ENCODE measurements around the gene MOV10L1.

MOV10L1 gene

DNA sequence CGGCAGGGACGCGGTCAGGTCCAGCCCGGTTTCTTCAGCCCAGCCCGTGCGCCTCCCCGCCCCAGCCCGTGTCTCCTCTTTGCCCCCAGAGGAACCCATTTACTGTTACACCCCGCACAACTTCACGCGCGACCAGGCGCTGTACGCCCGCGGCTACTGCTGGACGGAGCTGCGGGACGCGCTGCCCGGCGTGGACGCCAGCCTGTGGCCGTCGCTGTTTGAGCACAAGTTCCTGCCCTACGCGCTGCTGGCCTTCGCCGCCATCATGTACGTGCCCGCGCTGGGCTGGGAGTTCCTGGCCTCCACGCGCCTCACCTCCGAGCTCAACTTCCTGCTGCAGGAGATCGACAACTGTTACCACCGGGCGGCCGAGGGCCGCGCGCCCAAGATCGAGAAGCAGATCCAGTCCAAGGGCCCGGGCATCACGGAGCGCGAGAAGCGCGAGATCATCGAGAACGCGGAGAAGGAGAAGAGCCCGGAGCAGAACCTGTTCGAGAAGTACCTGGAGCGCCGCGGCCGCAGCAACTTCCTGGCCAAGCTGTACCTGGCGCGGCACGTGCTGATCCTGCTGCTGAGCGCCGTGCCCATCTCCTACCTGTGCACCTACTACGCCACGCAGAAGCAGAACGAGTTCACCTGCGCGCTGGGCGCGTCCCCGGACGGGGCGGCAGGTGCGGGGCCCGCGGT is 87.2 kb downstream of the MOV10L1 start:
- DNase-seq (ENCODE audit: low read depth), result no peak
- TF ChIP-seq, protein P1, sequence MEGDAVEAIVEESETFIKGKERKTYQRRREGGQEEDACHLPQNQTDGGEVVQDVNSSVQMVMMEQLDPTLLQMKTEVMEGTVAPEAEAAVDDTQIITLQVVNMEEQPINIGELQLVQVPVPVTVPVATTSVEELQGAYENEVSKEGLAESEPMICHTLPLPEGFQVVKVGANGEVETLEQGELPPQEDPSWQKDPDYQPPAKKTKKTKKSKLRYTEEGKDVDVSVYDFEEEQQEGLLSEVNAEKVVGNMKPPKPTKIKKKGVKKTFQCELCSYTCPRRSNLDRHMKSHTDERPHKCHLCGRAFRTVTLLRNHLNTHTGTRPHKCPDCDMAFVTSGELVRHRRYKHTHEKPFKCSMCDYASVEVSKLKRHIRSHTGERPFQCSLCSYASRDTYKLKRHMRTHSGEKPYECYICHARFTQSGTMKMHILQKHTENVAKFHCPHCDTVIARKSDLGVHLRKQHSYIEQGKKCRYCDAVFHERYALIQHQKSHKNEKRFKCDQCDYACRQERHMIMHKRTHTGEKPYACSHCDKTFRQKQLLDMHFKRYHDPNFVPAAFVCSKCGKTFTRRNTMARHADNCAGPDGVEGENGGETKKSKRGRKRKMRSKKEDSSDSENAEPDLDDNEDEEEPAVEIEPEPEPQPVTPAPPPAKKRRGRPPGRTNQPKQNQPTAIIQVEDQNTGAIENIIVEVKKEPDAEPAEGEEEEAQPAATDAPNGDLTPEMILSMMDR (conservative IDR thresholded peaks at IDR 0.05; ENCODE audit: control insufficient read depth, insufficient read depth, low read depth, low read length), result no peak

DNA sequence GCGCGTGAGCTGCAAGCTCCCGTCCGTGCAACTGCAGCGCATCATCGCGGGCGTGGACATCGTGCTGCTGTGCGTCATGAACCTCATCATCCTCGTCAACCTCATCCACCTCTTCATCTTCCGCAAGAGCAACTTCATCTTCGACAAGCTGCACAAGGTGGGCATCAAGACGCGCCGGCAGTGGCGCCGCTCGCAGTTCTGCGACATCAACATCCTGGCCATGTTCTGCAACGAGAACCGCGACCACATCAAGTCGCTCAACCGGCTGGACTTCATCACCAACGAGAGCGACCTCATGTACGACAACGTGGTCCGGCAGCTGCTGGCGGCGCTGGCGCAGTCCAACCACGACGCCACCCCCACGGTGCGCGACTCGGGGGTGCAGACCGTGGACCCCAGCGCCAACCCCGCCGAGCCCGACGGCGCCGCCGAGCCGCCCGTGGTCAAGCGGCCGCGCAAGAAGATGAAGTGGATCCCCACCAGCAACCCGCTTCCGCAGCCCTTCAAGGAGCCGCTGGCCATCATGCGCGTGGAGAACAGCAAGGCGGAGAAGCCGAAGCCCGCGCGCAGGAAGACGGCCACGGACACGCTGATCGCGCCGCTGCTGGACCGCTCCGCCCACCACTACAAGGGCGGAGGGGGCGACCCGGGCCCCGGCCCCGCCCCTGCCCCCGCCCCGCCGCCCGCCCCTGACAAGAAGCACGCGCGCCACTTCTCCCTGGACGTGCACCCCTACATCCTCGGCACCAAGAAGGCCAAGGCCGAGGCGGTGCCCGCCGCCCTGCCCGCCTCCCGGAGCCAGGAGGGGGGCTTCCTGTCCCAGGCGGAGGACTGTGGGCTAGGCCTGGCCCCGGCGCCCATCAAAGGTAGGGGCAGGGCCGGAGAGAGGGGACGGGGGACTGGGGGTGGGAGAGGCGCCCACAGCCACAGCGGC is 88.0 kb downstream of the MOV10L1 start:
- TF ChIP-seq, protein P1 (conservative IDR thresholded peaks at IDR 0.05; ENCODE audit: control insufficient read depth, insufficient read depth, low read depth, low read length), result no peak
- no peak for DNase-seq (ENCODE audit: low read depth)
- no peak overlapping the region for H3K4me3 ChIP-seq (ENCODE audit: control insufficient read depth, low read depth, low read length)

More for the DNA sequence above, 87.2 kb downstream of the MOV10L1 start:
- H3K4me3 ChIP-seq (ENCODE audit: control insufficient read depth, low read depth, low read length), result no peak overlapping the region

DNA sequence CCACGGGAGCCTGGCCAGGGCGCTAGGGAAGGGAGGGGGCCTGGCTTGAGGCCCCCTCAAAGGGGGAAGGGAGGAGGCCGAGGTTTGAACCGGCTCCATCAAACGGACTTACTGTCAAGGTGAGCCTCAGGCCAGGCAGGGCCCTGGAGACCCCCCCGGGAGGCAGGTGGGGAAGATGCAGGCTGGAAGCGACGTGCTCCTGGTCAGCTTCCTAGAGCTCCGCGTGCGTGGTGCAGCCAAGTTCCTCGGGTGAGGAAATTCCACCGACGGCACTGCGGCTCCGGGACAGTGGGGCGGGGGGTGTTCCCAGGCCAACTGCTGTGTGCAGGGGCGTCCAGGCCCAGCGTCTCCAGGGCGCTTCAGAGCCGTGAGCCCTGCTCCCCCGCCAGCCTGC is 88.7 kb downstream of the MOV10L1 start:
- H3K4me3 ChIP-seq (ENCODE audit: control insufficient read depth, low read depth, low read length), result no peak overlapping the region
- no peak for DNase-seq (ENCODE audit: low read depth)

DNA sequence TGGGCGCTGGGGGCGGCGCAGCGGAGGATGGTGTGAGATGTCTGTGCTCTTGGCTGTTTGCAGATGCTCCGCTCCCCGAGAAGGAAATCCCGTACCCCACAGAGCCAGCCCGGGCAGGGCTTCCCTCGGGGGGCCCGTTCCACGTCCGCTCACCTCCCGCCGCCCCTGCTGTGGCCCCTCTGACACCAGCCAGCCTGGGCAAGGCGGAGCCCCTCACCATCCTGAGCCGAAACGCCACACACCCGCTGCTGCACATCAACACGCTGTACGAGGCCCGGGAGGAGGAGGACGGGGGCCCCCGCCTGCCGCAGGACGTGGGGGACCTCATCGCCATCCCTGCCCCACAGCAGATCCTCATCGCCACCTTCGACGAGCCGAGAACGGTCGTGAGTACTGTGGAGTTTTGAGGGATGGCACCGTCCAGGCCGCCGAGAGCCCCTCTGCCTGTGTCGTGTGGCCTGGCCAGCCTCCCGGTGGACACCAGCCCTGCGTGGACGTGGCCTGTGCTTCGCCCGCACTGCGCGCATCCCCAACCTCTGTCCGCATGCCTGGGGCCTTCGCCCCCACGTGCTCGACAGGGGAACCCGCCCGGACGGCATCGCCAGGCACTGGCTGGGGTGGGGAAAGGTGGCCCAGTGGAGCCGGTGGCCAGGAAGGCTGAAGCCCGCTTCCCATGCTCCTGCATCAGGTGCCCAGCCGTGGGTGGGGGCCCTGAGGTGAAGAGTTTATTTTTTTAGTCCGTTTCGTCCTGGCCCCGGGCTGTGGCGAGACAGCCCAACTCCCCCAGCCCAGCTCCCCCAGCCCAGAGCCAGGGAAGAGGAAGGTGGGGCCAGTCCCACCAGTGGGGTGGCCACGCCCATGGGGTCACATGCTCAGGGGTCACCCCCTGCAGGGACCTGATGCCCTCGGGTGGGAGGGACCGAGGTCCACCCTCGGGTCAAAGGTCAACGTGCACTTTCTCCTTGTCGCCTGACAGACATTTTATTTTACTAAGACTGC is 89.4 kb downstream of the MOV10L1 start:
- H3K4me3 ChIP-seq (ENCODE audit: control insufficient read depth, low read depth, low read length), result no peak overlapping the region
- TF ChIP-seq, protein P1 (conservative IDR thresholded peaks at IDR 0.05; ENCODE audit: control insufficient read depth, insufficient read depth, low read depth, low read length), result no peak
- DNase-seq (ENCODE audit: low read depth), result no peak

More for the DNA sequence above, 88.7 kb downstream of the MOV10L1 start:
- TF ChIP-seq, protein P1 (conservative IDR thresholded peaks at IDR 0.05; ENCODE audit: control insufficient read depth, insufficient read depth, low read depth, low read length), result no peak

DNA sequence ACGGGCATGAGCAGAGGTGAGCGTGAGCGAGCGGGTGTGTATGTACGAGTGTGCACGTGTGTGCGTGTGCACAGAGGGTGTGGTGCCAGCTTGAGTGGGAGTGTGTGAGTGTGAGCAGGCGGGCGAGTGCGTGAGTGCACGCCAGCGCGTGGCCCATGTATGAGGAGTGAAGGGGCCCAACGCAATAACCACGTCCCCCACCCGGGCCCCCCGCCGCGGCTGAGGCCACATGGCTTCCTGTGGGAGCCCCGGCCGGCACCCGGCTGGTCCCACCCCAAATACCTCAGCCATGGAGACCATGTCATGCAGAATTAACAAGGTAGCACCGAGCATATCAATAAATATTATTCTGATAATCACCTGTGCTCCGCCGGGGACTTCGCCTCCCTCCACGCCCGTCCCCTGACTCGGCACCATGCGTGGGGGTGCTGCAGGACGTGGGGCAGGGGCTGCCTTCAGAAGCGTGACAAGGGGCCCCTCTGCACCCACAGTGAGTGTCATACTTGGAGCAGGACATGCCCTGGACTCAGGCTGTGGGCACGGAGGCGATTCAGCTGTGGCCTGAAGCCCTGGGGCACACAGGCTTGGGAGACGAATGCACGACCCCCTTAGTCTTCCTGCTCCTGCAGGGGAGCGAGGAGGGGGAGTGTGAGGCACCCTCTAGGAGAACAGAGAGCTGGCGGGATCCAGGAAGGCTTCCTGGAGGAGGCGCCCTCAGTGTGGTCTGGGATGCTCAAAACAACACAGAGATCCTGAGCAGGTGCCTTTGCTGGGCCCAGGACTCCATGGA is 90.3 kb downstream of the MOV10L1 start:
- H3K4me3 ChIP-seq (ENCODE audit: control insufficient read depth, low read depth, low read length), result no peak overlapping the region
- no peak for DNase-seq (ENCODE audit: low read depth)
- TF ChIP-seq, protein P1 (conservative IDR thresholded peaks at IDR 0.05; ENCODE audit: control insufficient read depth, insufficient read depth, low read depth, low read length), result no peak
